Neural cell (in vitro differentiated cells): ENCODE results near the gene CDR2L.

Experiments used
- CTCF ChIP-seq: fragments of 450-650 bp; IDR thresholded peaks from 2 replicates; pipeline ENCODE4 v1.5.1; 2014; ENCODE audit warnings: antibody characterized with exemption, mild to moderate bottlenecking, moderate library complexity; ENCODE audit not compliant: poor library complexity, severe bottlenecking
- MXI1 ChIP-seq: fragments of 450-650 bp; conservative IDR thresholded peaks from 2 replicates; pipeline ENCODE4 v1.6.1; 2014; ENCODE audit warnings: antibody characterized with exemption, mild to moderate bottlenecking; ENCODE audit not compliant: poor library complexity, severe bottlenecking
- RAD21 ChIP-seq: fragments of 450-650 bp; conservative IDR thresholded peaks from 2 replicates; pipeline ENCODE4 v1.6.1; 2014; ENCODE audit warnings: antibody characterized with exemption, mild to moderate bottlenecking, moderate library complexity

DNA sequence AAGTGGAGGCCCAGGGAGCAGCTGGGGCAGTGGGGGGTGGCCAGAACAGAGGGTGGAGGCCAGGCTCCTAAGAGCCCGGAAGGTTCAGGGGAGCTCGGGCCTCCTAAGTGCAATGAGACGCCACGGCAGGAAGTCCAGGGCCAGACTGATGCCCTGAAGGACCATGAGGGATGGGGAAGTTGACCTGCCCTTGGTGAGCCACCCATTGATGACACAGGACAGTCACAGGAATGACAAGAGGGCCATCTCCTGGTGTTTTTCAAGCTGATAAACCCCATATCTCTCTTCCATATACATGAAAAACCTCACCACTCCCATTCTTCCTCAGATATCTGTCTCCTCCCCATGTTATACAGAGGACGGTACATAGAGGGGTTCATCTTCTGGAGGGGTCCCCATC lies 19.2 kb downstream of the CDR2L start:
- TF ChIP-seq CTCF (no peak), RAD21 (no peak), MXI1 (no peak)
